IMR-90 (cell line): ENCODE results near the gene MAP2K5. TPM values are rescaled to one million over a fixed set of nuclear protein-coding genes. Genes with fewer than 3 reads are reported as not detected.

ENCODE experiments used
- ATAC-seq: fragments of 200-7000 bp; cut with Tn5 transposase; 2 replicates; pipeline ENCODE4 v1.9.1; 2020; ENCODE audit warnings: low read depth, mild to moderate bottlenecking, moderate library complexity
- BruUV-seq: library from RNA; stranded (reverse); fragments of 400-500 nt; replicated peaks from 2 replicates; lab custom pipeline; 2021; lab: Mats Ljungman, UMichigan
- CTCF ChIA-PET: fragments of 300-600 bp; formaldehyde crosslinking; extraction: SDS; loops from one replicate; lab custom pipeline; 2021; ENCODE audit warnings: antibody characterized with exemption; lab: Yijun Ruan, JAX
- POLR2A ChIA-PET: fragments of 300-600 bp; sonication (Branson Sonifier 250); formaldehyde crosslinking; loops from one replicate; lab custom pipeline; 2022; ENCODE audit warnings: antibody characterized with exemption; ENCODE audit not compliant: unreplicated experiment; lab: Charles Lee
- DNase-seq: peaks from one replicate; pipeline ENCODE4 v3.0.0; 2013
- H2AFZ ChIP-seq: replicated peaks from 2 replicates; pipeline ENCODE3; 2013; ENCODE audit warnings: low read length, mild to moderate bottlenecking; ENCODE audit not compliant: poor library complexity
- H2AK5ac ChIP-seq: 2 replicates; pipeline ENCODE4 v1.6.1; 2013; ENCODE audit warnings: low read depth, low read length, inconsistent platforms
- H2AK9ac ChIP-seq: replicated peaks from 2 replicates; pipeline ENCODE3; 2013; ENCODE audit warnings: mild to moderate bottlenecking, low read depth, low read length, moderate library complexity; ENCODE audit not compliant: poor library complexity
- H2BK120ac ChIP-seq: 2 replicates; pipeline ENCODE4 v1.6.1; 2013; ENCODE audit warnings: low read depth, low read length, inconsistent platforms
- H2BK15ac ChIP-seq: 3 replicates; pipeline ENCODE4 v1.6.1; 2013; ENCODE audit warnings: low read depth, low read length, inconsistent platforms
- H2BK20ac ChIP-seq: 2 replicates; pipeline ENCODE4 v1.6.1; 2013; ENCODE audit warnings: low read depth, mild to moderate bottlenecking, inconsistent platforms, low read length, moderate library complexity
- H2BK5ac ChIP-seq: 2 replicates; pipeline ENCODE4 v1.6.1; 2013; ENCODE audit warnings: mild to moderate bottlenecking, low read depth, low read length, inconsistent platforms; ENCODE audit not compliant: poor library complexity, severe bottlenecking
- H3K14ac ChIP-seq: replicated peaks from 2 replicates; pipeline ENCODE4 v1.6.1; 2013; ENCODE audit warnings: low read depth, low read length, inconsistent platforms
- H3K18ac ChIP-seq: 2 replicates; pipeline ENCODE4 v1.6.1; 2013; ENCODE audit warnings: low read depth, low read length, control low read depth
- H3K23ac ChIP-seq: 2 replicates; pipeline ENCODE4 v1.6.1; 2013; ENCODE audit warnings: low read depth, low read length, inconsistent platforms
- H3K27ac ChIP-seq: 2 replicates; pipeline ENCODE4 v1.5.1; 2013; ENCODE audit warnings: mild to moderate bottlenecking, control low read depth, low read length; ENCODE audit not compliant: insufficient read depth
- H3K27me3 ChIP-seq: 2 replicates; pipeline ENCODE4 v1.6.1; 2013; ENCODE audit warnings: low read length; ENCODE audit not compliant: control insufficient read depth, insufficient read depth
- H3K36me3 ChIP-seq: 2 replicates; pipeline ENCODE4 v1.6.1; 2013; ENCODE audit warnings: low read length, mixed read lengths; ENCODE audit not compliant: control insufficient read depth, insufficient read depth
- H3K4ac ChIP-seq: 2 replicates; pipeline ENCODE4 v1.6.1; 2013; ENCODE audit warnings: low read depth, low read length, inconsistent platforms
- H3K4me1 ChIP-seq: 2 replicates; pipeline ENCODE4 v1.6.1; 2013; ENCODE audit warnings: low read length, mixed read lengths; ENCODE audit not compliant: control insufficient read depth, insufficient read depth
- H3K4me2 ChIP-seq: 2 replicates; pipeline ENCODE4 v1.6.1; 2013; ENCODE audit warnings: low read depth, mild to moderate bottlenecking, control low read depth, low read length, moderate library complexity
- H3K4me3 ChIP-seq: 2 replicates; pipeline ENCODE4 v1.5.1; 2013; ENCODE audit warnings: low read depth, mild to moderate bottlenecking, control low read depth, low read length, moderate library complexity; ENCODE audit not compliant: insufficient read depth
- H3K56ac ChIP-seq: 2 replicates; pipeline ENCODE4 v1.6.1; 2013; ENCODE audit warnings: low read length, inconsistent platforms; ENCODE audit not compliant: insufficient read depth; ENCODE audit errors: extremely low read depth
- H3K79me1 ChIP-seq, 2 experiments: 2 replicates each; pipeline ENCODE4 v1.6.1; 2013; ENCODE audit warnings: low read length in 2 of 2, inconsistent platforms in 1 of 2, low read depth in 1 of 2
- H3K9ac ChIP-seq: 2 replicates; pipeline ENCODE4 v1.6.1; 2013; ENCODE audit warnings: low read depth, low read length, control low read depth
- H3K9me1 ChIP-seq: 2 replicates; pipeline ENCODE4 v1.6.1; 2013; ENCODE audit warnings: low read length, inconsistent platforms; ENCODE audit not compliant: insufficient read depth
- H3K9me3 ChIP-seq: 2 replicates; pipeline ENCODE4 v1.6.1; 2013; ENCODE audit warnings: low read length; ENCODE audit not compliant: control insufficient read depth, insufficient read depth
- H4K20me1 ChIP-seq: 2 replicates; pipeline ENCODE4 v1.6.1; 2013; ENCODE audit warnings: low read length, inconsistent platforms; ENCODE audit not compliant: insufficient read depth
- H4K5ac ChIP-seq: 2 replicates; pipeline ENCODE4 v1.6.1; 2013; ENCODE audit warnings: mild to moderate bottlenecking, low read depth, low read length, control low read depth
- H4K8ac ChIP-seq, 2 experiments: 2 replicates each; pipeline ENCODE4 v1.6.1; 2013; ENCODE audit warnings: low read depth in 2 of 2, low read length in 2 of 2, control low read depth in 1 of 2, inconsistent platforms in 1 of 2
- H4K91ac ChIP-seq: 2 replicates; pipeline ENCODE4 v1.6.1; 2013; ENCODE audit warnings: low read depth, low read length, inconsistent platforms; ENCODE audit not compliant: insufficient read depth
- CTCF ChIP-seq: conservative IDR thresholded peaks from 2 replicates; pipeline ENCODE4 v1.5.1; 2012; ENCODE audit warnings: mild to moderate bottlenecking, low read depth, low read length, improper control_type of control experiment
- MAFK ChIP-seq: IDR thresholded peaks from 2 replicates; pipeline ENCODE4 v1.6.1; 2012; ENCODE audit warnings: low read depth, low read length, improper control_type of control experiment
- MAZ ChIP-seq: IDR thresholded peaks from 2 replicates; pipeline ENCODE4 v1.6.1; 2012; ENCODE audit warnings: low read depth, mild to moderate bottlenecking, low read length, improper control_type of control experiment, moderate library complexity, borderline replicate concordance
- MXI1 ChIP-seq: IDR thresholded peaks from 2 replicates; pipeline ENCODE4 v1.6.1; 2012; ENCODE audit warnings: low read depth, mild to moderate bottlenecking, low read length, moderate library complexity, borderline replicate concordance
- NFE2L2 ChIP-seq: fragments of 150-350 bp; IDR thresholded peaks from 2 replicates; pipeline ENCODE4 v1.6.1; 2016; ENCODE audit warnings: low read depth, mild to moderate bottlenecking, low read length
- RCOR1 ChIP-seq: IDR thresholded peaks from 2 replicates; pipeline ENCODE4 v1.6.1; 2012; ENCODE audit warnings: mild to moderate bottlenecking, low read length, improper control_type of control experiment; ENCODE audit not compliant: insufficient replicate concordance
- SMC3 ChIP-seq: fragments of 150-350 bp; IDR thresholded peaks from 2 replicates; pipeline ENCODE4 v1.6.1; 2016; ENCODE audit warnings: low read depth, mild to moderate bottlenecking, antibody characterized with exemption, low read length, moderate library complexity
- WGBS, 2 experiments: methylation state at CpG; one replicate each; pipeline versions ENCODE4 v1.1.5 to v1.1.7; 2013; ENCODE audit warnings: missing lambda C conversion rate in 2 of 2; ENCODE audit not compliant: insufficient read length in 1 of 2; ENCODE audit errors: extremely low coverage in 2 of 2; 5-methylcytosine and 5-hydroxymethylcytosine counted together
- dilution Hi-C: fragments of 300-500 bp; cut with HindIII; formaldehyde crosslinking; loops from one replicate; pipeline ENCODE4 v1.14.3; 2018; ENCODE audit warnings: low sequenced_read_pairs; ENCODE audit not compliant: unreplicated experiment
- in situ Hi-C: fragments of 300-500 bp; cut with MboI; formaldehyde crosslinking; loops from 3 replicates; pipeline ENCODE4 v1.14.3; 2019; ENCODE audit warnings: low sequenced_read_pairs, inconsistent platforms, mixed read lengths
- intact Hi-C: fragments of 100-400 bp; cut with micrococcal nuclease; formaldehyde crosslinking; loops from 2 replicates; pipeline ENCODE4 v1.10.0; 2022
- polyA plus RNA-seq, 3 experiments: library from polyadenylated mRNA; depleted of rRNA; stranded (reverse); fragments of >200 nt; gene quantifications; 2 replicates each; pipeline ENCODE4 v1.2.3, GENCODE V29; 2012; ENCODE audit warnings: low replicate concordance in 1 of 3
- total RNA-seq: library from RNA; depleted of rRNA; stranded (reverse); fragments of >200 nt; gene quantifications from 2 replicates; pipeline ENCODE4 v1.2.3, GENCODE V29; 2012

MAP2K5 gene
- total and polyA plus RNA-seq, 2 of the 4 experiments (the other 2 are of a cell fraction) = 1.6 to 6.1 TPM

- Histone ChIP-seq H4K91ac (no peak overlapping the region), H3K27ac (no peak overlapping the region), H3K4me1 (peaks cover 5% of the 10 kb centered on the region), H3K4me3 (no peak overlapping the region), H3K23ac (no peak overlapping the region), H2AK5ac (no peak overlapping the region), H3K4ac (no peak overlapping the region), H3K9me3 (no peaks in the 10 kb centered on the region), H3K9me1 (peaks cover 3% of the 10 kb centered on the region; the same call in 1 of the 2 replicates), H3K9ac (no peak overlapping the region), H4K8ac (no peak overlapping the region), H3K14ac (no peak overlapping the region), H3K4me2 (no peak overlapping the region), H2BK5ac (no peak overlapping the region), H4K5ac (no peak overlapping the region), H3K79me1 (peaks cover 3 to 11% of the 10 kb centered on the region in 2 experiments; a peak in 3 of 4 replicates), H3K18ac (no peak overlapping the region), H2AFZ (no peak overlapping the region), H4K20me1 (peaks cover 7% of the 10 kb centered on the region; the same call in 1 of the 2 replicates), H3K56ac (no peak overlapping the region), H2BK20ac (no peak overlapping the region), H3K36me3 (peaks cover 16% of the 10 kb centered on the region), H3K27me3 (no peaks in the 10 kb centered on the region), H2BK120ac (no peak overlapping the region), H2AK9ac (no peak overlapping the region), H2BK15ac (no peak overlapping the region)
- no TSS peak for BruUV-seq
- intact Hi-C loops (no loop called here), dilution Hi-C loops (no loop called here), in situ Hi-C loops (no loop called here)
- CTCF ChIA-PET = no interaction called here
- ATAC-seq = no peak
- peak; percentile 9 for DNase-seq
- WGBS, 2 experiments = no CpG with 5 or more reads among the region's 3 CpGs
- TF ChIP-seq CTCF (no peak), MXI1 (no peak), MAZ (no peak), NFE2L2 (no peak), RCOR1 (no peak), SMC3 (no peak), MAFK (peak; percentile 7; the same call in 1 of the 2 replicates)
- POLR2A ChIA-PET = no interaction called here
Measured at GRCh38 chr15:67549736-67550135, 7.2 kb downstream of the MAP2K5 start.
